ENCODE measurements around the gene MAST4. TPM values are rescaled to one million over a fixed set of nuclear protein-coding genes. Genes with fewer than 3 reads are reported as not detected.

The MAST4 gene
- total RNA-seq, 1 donor from 2014 or later = 0.99 TPM

DNA sequence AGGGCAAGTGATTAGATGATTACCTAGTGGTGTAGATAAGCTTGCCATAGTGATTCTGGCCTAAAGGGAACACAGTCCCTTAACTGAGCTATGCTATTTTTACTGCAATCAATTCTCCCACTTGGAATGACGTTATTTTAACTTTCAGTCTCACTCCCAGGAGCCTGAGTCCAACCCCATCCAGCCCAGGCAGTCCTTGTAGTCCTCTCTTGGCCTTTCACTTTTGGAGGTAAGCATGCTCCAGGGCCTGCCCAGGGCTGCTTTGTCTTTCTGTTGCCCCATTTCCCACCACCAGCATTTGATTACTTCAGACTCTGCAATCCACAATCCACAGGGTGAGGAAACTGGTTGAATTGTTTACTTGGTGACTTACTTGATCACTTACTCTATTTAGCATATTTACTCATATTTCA lies 367.4 kb downstream of the MAST4 start:
- no peaks in the 10 kb centered on the region for H4K20me1 ChIP-seq (ENCODE audit: low read depth)
- Mint-ChIP-seq H3K4me3 (no peak overlapping the region), H3K27me3 (ENCODE audit: insufficient read depth, low read depth) (no peaks in the 10 kb centered on the region), H3K9me3 (no peaks in the 10 kb centered on the region), H3K4me1 (peaks cover 25% of the 10 kb centered on the region), H3K27ac (no peak overlapping the region), H3K36me3 (no peaks in the 10 kb centered on the region)
- peaks cover 7% of the 10 kb centered on the region for H3F3A ChIP-seq (ENCODE audit: low read depth)
- no peaks in the 10 kb centered on the region for H3K36me3 ChIP-seq
- no peak overlapping the region for H3K9ac ChIP-seq
- no peaks in the 10 kb centered on the region for H3K9me3 ChIP-seq (ENCODE audit: low read depth)
- peak overlapping the region; percentile 80 for H2AFZ ChIP-seq (replicated peaks)
- no peak overlapping the region for H3K4me2 ChIP-seq
- peaks cover 32% of the 10 kb centered on the region for H3K4me1 ChIP-seq
- DNase-seq (ENCODE audit: low spot score) = no peak
- TF ChIP-seq EZH2 (IDR thresholded peaks at IDR 0.05) = no peak
- TF ChIP-seq, protein P1, sequence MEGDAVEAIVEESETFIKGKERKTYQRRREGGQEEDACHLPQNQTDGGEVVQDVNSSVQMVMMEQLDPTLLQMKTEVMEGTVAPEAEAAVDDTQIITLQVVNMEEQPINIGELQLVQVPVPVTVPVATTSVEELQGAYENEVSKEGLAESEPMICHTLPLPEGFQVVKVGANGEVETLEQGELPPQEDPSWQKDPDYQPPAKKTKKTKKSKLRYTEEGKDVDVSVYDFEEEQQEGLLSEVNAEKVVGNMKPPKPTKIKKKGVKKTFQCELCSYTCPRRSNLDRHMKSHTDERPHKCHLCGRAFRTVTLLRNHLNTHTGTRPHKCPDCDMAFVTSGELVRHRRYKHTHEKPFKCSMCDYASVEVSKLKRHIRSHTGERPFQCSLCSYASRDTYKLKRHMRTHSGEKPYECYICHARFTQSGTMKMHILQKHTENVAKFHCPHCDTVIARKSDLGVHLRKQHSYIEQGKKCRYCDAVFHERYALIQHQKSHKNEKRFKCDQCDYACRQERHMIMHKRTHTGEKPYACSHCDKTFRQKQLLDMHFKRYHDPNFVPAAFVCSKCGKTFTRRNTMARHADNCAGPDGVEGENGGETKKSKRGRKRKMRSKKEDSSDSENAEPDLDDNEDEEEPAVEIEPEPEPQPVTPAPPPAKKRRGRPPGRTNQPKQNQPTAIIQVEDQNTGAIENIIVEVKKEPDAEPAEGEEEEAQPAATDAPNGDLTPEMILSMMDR (IDR thresholded peaks at IDR 0.05) = no peak
- no peak for TF ChIP-seq EZH2phosphoT487 (IDR thresholded peaks at IDR 0.05)
- H3K79me2 ChIP-seq (ENCODE audit: low read depth) = no peaks in the 10 kb centered on the region
- H3K27ac ChIP-seq = no peak overlapping the region
- H3K4me3 ChIP-seq = no peak overlapping the region
- H3K27me3 ChIP-seq = no peaks in the 10 kb centered on the region

DNA sequence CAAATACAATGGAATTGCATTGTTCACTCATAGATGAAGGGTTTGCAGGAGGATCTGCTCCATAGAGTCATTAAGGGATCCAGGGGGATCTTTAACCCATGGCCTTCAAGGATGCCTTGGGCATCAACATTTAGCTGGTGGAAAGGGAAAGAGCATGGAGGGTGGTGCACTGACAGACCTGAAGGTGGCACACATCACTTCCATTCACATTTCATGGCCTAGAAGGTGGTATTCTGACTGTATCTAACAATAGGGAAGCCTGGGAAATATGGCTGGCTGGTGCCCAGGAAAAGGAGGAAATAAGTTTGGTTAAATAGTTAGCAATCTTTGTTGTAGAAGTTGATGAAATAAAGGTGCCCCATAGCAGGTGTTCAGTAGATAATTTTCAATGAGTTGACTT lies 370.2 kb downstream of the MAST4 start:
- H3K4me1 ChIP-seq = peaks cover 7% of the 10 kb centered on the region
- H3K9ac ChIP-seq = no peak overlapping the region
- no peaks in the 10 kb centered on the region for H3K9me3 Mint-ChIP-seq

DNA sequence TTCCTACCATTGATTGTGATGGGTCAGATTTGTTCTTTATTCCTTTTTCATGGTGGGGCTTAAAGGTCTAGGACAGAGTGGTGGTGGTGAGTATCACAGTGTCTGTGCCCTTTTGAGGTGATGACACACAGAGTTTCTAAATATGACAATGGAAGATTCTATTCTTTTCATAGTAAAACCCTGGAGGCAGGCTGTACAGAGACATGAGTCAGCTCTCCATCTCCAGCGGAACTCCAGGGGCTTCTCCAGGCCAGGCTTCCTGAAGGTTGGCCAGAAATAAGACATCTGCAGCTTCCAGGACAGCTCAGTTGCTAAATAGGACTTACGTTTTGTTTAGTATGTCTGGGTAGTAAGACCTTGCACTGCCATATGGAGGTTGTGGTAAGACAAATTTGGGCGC lies 370.9 kb downstream of the MAST4 start:
- Mint-ChIP-seq H3K27me3 (ENCODE audit: insufficient read depth, low read depth) (peaks cover 2% of the 10 kb centered on the region), H3K36me3 (no peaks in the 10 kb centered on the region), H3K9me3 (no peaks in the 10 kb centered on the region), H3K27ac (no peak overlapping the region), H3K4me3 (no peak overlapping the region), H3K4me1 (peaks cover 14% of the 10 kb centered on the region)
- Histone ChIP-seq H3K4me2 (no peak overlapping the region), H3K27ac (no peak overlapping the region), H3K36me3 (no peaks in the 10 kb centered on the region), H2AFZ (replicated peaks) (no peak overlapping the region), H3K4me3 (no peak overlapping the region), H3K9ac (no peak overlapping the region), H3F3A (ENCODE audit: low read depth) (peaks cover 7% of the 10 kb centered on the region), H3K9me3 (ENCODE audit: low read depth) (no peaks in the 10 kb centered on the region), H3K79me2 (ENCODE audit: low read depth) (no peaks in the 10 kb centered on the region), H4K20me1 (ENCODE audit: low read depth) (no peaks in the 10 kb centered on the region), H3K27me3 (no peaks in the 10 kb centered on the region), H3K4me1 (peaks cover 7% of the 10 kb centered on the region)
- TF ChIP-seq EZH2 (IDR thresholded peaks at IDR 0.05) (no peak), EZH2phosphoT487 (IDR thresholded peaks at IDR 0.05) (no peak)
- TF ChIP-seq, protein P1 (IDR thresholded peaks at IDR 0.05) = no peak
- DNase-seq (ENCODE audit: low spot score) = no peak

More for the DNA sequence above, 370.2 kb downstream of the MAST4 start:
- no peak overlapping the region for H2AFZ ChIP-seq (replicated peaks)
- TF ChIP-seq, protein P1 (IDR thresholded peaks at IDR 0.05) = no peak
- TF ChIP-seq EZH2phosphoT487 (IDR thresholded peaks at IDR 0.05) (no peak), EZH2 (IDR thresholded peaks at IDR 0.05) (no peak)
- no peak for DNase-seq (ENCODE audit: low spot score)
- no peaks in the 10 kb centered on the region for H4K20me1 ChIP-seq (ENCODE audit: low read depth)
- H3K36me3 ChIP-seq = no peaks in the 10 kb centered on the region
- no peak overlapping the region for H3K4me3 ChIP-seq
- no peaks in the 10 kb centered on the region for H3K79me2 ChIP-seq (ENCODE audit: low read depth)
- no peaks in the 10 kb centered on the region for H3K9me3 ChIP-seq (ENCODE audit: low read depth)
- H3F3A ChIP-seq (ENCODE audit: low read depth) = peaks cover 7% of the 10 kb centered on the region
- H3K27ac ChIP-seq = no peak overlapping the region
- H3K4me2 ChIP-seq = no peak overlapping the region
- Mint-ChIP-seq H3K4me1 (peaks cover 14% of the 10 kb centered on the region), H3K4me3 (no peak overlapping the region), H3K36me3 (no peaks in the 10 kb centered on the region), H3K27ac (no peak overlapping the region), H3K27me3 (ENCODE audit: insufficient read depth, low read depth) (peaks cover 2% of the 10 kb centered on the region)
- no peaks in the 10 kb centered on the region for H3K27me3 ChIP-seq

All from neural progenitor cell (in vitro differentiated cells).